Islet precursor cell (in vitro differentiated cells): ENCODE data around the gene TRABD2B.

Experiments used
- DNase-seq: peaks from one replicate; pipeline ENCODE4 v3.0.0-alpha.2; 2018

Gene TRABD2B

DNA sequence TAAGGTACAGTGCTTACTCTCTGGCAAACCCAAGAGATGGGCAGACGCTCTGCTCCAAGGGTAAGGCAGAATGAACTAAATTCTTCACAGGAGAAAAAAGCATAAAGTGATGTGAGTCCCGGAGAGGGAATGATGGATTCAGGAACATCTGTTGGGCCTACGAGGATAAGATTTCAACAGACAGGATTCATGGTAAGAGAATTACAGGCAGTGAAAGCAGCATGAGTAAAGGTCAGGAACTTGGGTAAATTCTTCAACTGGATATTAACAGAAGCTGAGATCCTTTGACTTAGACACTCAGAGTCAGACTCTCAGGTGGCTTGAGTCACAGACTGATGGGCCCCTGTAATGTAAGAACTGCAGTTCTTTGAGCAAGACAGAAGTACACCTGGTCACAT, 152.6 kb downstream of the TRABD2B start:
- DNase-seq: no peak

DNA sequence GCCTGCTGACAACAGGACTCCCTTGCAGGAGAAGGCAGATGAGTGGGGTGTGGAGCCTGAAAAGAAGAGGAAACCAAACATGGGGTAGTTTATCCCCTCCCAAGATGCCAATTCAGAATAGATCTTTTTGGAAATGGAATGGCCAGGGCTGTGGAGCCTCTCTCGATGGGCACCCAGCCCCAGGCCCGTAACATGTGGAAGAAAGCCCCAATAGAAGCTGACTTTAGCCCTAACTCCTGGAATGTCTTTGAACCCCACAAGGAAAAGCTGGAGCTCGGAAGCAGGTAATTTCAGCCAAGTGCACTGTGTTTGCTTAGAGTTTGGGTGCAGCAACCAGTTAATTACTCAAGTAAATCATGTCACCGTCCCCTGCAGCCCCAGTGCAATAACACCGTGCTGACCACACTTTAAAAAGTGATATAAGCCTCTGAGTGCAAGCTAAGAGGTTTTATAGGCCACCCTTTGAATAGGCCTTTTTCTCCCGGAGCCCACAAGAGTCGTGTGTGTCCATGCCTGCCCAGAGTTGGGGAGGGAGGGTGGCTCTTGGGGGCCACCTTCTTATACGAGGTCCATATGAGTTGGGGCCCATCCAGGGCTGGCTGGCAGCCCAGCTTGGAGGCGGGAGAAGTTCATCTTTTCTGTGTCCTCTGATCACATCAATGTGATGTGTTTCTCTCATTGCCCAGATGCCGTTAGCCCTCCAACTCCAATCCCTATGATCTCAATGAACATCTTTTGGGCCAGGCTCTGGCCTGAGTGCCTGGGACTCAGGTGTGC, 153.2 kb downstream of the TRABD2B start:
- no peak for DNase-seq

DNA sequence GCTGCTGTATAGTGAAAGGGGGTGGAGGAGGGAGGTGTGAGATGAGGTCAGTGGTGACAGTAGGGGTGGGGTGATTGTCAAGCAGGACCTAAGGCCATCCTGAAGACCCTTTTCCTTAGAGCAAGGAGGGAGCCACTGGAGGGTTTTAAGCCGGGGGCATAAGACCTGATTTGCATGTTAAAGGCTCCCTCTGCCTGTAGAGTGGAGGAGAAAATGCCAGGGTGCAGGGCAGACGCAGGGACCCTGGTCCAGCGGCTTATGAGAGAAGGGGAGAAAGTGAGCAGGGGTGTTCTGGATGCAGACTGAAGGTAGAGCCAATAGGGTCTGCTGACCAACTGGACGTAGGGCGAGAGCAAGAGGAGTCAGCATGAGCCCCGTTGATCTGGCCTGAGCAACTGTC, 154.1 kb downstream of the TRABD2B start:
- no peak for DNase-seq

DNA sequence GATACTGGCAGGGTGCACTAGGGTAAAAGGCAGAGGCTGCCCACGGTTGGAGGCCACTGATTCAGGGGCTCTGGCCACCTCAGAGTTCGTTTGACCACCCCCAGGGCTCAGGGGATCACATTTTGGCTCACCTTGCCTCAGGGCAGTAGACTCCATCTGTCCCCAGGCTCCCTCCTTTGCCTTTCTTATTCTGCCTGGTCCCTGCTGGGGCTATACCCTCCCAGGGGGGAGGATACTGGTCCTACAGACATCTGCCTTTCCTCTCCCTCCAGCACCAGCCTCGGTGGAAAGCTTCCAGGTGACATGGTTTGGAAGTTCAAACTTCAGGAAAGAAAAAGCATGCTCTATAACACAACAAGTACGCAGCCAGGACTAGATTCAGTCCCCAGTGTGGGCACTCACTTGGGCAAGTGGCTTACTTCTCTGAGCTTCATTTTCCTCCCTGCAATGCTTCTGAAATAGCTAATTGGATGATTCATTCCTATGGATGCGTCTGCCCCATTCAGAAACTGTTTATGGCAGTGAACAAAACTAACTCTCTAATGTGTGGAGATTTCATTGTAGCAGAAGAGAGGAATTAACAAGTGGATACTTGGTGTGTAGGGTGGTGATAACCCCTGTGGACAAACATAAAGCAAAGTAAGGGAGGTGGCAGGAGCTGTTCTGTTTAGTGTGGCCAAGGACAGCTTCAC, 154.8 kb downstream of the TRABD2B start:
- no peak for DNase-seq

DNA sequence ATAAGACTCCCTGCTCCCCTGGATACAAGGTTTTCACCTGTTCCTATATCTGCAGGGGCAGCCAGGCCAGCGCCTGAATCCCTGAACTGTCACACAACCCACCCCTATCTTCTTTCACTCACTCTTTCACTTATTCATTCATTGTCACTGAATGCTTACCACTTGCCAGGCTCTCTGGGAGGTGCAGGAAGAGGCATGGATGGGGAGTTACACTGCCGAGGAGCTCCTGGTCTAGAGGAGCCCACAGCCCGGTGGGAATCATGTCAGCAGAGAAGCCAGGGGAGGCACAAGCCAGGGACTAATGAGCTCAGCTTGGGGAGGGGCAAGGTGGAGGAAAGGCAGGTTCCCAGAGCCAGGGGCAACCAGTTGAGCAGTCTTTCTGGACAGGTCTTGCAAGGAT, 155.8 kb downstream of the TRABD2B start:
- no peak for DNase-seq

DNA sequence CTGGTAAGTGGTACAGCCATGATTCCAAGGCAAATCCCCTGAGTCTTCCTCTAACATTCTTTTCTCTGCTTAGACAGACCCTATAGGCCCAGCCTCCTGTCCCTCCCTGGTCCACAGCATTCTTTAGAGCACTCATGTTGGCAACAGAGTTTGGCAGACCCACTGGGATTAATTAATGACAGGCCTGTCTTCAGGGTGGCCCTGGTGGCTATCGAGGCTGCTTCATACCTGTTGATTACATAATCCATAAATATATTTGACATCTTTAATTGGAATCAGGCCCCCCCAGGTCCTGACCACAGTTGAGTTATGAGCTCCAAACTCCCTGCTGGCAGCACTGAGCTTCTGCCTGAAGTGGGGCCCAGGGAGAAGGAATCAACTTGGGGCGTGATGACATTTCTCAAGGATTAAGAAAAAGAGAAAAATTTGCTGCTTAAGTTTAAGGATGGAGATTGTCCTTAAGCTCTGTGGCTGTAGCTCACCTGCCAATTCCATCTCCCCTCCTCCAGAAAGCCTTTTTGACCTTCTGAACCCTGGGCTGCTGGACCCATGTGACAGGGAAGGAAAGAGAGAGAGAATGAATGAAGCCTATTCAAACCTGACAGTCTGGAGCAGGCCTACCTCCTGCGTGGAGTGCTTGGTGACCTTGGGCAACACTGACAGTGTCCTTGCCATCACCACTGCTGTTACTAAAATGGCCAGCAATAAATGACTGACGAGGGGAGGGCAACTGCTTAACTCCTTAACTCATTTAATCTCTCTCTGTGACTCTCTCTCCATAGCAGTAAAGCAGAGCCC, 156.6 kb downstream of the TRABD2B start:
- DNase-seq: no peak

DNA sequence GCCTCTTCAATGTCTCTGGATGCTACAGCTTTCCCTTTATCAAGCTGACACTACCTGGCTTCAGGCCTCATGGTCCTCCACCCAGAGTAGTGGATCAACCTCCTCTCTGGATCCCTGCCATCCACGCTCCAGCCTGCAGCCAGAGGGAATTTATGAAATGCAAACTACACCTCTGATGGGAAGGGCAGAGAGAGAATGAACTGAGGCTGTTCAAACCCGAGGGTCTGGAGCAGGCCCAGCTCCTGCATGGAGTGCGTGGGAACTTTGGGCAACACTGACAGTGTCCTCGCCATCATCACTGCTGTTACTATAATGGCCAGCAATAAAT, 157.8 kb downstream of the TRABD2B start:
- no peak for DNase-seq

DNA sequence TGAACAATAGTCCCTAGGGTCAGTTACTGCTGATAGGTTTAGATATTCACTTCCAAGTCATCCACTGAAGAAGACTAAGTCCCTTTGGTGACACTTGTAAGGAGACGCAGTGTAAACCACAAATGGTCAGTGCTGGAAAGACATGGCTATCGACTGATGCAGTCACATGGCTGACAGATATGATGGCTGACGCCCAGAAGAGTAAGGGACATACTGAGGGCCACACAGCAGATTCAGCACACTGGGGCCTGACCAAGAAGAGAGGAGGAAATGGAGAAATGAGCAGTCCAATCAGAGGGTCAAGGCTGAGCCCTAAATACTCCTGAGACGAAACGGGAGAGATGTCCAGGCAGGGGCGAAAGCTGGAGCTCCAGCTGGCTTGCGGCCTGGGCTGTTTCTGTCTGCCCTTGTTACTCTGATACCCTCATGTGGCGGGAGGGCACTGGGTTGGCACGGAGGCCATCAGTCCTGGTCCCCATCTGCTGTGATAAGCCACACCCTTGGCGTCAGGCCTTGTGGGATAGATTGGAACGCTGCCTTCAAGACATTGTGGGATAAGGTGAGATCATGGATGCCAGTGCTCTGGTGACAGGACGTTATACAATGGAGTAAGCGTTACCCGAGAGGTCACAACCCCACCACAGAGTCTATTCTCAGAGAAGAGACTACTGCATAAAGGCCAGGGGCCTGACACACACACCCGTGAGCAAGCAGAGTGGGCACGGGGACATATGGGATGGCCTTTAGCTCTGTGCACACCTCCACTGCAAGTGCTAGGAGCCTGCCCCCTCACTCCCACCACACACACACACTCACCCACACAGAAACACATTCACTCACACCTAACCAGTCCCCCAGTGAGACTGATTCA, 158.4 kb downstream of the TRABD2B start:
- no peak for DNase-seq

DNA sequence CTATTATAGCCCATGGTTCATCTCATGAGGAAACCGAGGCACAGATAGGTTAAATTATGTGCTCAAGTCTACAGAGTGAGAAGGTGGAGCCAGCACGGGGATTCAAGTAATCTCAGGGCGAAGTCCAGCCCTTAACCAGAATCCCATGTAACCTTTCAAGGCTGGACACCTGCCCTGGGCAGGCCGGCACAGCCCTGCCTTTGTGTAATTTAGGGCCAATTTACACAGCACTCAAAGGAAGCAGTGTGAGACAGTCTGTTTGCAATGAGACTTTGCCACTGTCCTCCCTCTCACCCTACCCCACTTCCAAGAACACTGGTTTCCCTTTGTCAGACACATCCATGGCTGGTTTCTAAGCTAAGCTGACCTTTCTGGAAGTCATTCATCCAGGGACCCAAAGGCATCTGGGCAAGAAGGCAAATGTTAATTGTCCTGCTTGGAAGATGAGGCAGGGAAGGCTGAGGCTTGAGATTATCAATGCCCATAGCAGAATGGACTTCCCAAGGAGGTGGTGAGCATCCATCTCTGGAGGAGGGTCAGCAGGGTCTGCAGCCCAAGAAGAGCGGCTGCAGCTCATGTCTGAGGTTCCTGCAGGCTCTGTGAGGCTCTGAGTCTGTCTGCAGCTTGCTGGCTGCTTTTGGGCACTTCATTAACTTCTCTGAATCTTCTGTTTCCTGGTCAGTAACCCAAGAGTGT, 159.2 kb downstream of the TRABD2B start:
- DNase-seq: no peak

DNA sequence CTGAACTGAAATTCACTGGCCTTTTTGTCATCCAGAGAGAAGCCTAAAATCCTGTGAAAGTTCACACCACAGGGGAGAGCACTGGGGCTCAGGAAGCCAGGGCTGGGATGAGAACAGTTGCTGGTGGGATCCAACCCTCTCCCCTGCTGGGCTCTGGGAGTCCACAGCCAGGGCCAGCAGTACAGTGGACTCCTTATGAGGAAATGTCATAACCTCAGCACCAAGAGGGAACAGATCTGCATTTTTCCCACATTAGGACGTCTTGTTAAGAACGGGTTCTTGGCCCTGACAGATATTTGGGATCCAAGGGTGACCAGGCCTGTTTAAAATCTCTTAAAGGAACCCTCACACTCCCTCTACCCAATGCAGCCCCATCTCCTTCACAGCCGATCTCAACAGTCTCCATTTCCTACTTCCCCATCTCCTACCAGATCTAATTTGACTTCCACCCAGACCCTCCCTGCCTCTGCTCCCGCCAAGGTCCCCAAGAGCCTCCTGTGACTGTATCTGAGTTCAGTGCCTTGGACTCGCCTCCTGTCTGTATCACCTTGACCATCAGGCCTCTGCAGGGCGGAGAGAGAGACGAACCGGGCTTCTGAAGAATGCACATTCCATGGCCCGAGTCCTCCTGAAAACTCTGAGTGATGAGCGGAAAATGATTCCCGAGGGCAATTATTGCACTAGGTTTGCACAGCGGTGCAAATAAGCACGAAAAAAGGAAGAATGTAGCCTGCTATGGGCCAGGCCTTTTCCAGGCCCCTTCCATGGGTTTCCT, 159.9 kb downstream of the TRABD2B start:
- DNase-seq: no peak

DNA sequence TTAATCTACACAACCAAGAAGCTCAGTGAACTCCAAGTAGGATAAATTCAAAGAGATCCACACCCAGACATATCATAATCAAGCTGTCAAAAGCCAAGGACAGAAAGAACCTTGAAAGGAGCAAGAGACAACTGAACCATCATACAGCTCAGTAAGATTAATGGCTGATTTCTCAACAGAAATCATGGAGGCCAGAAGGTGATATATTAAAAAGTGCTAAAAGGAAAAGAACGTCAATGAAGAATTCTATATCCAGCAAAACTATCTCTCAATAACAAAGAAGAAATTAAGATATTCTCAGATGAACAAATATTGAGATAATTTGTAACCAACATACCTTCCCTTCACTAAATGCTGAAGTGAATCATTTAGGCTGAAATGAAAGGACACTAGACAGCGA, 161.8 kb downstream of the TRABD2B start:
- no peak for DNase-seq

DNA sequence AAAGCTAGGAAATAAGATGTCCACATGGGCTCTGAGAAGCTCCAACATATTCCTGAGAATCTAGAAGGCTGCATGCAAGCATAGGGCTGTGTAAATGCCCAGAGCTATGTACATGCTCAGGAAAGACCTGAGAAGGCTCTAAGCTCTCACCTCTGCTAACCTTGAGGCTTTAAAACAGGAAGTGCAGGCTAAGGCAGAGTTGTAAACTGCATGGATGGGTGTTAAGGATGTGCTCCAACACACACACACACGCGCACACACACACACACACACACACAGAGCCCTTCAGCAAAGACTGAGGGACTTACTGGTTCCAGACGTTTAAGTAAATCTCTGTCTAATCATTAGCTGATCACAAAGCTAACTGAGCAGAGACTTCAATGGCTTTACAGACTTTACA, 162.9 kb downstream of the TRABD2B start:
- DNase-seq: no peak

DNA sequence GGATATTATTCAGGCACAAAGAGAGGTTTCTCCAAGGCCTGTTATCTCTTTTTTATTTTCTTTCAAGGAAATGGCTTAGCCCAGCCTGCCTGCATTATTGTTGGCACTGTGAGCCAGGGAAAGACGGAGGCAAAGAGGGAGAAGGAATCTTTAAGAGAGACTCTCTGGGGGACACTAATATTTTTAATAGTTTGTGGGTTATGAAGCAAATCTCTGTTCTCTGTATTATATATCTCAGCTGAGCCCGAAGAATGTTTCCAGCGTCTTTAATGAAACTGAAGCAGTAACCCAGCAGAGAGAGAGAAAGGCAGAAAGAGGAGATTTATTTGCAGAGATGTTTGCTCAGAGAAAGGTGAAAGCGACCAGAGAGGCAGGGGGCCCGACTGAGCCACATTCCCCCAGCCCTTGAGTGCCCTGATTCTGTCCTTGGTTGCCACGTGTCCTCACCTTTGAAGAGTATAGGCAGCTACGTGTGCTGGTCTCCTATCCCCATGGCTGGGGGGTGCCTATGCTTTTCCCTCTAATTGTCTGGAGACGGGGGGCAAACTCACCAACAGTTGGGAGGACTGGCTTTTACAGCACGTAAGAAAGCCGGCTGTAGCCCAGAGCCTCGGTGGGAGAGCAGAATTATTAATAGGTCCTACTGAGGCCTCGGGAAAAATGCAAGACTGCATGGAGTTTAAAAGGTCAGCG, 166.4 kb downstream of the TRABD2B start:
- DNase-seq: no peak

DNA sequence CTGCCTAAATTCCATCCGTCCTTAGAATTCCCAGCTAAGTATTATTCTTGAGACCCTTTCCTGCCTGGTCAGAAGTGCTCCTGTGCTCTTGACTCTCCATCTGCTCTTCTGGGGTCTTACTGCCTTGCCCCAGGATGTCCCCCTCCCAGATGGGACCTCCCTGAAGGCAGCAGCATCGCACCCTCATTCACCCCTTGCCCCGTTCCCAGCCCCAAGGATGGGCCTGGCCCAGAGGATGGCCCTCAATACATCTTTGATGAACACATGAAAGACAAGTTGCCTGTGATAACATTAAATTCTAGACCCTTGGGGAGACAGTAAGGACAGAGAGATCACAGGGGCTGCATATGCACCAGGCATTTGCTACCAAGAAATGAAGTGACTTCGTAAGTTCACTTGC, 167.2 kb downstream of the TRABD2B start:
- DNase-seq: no peak

DNA sequence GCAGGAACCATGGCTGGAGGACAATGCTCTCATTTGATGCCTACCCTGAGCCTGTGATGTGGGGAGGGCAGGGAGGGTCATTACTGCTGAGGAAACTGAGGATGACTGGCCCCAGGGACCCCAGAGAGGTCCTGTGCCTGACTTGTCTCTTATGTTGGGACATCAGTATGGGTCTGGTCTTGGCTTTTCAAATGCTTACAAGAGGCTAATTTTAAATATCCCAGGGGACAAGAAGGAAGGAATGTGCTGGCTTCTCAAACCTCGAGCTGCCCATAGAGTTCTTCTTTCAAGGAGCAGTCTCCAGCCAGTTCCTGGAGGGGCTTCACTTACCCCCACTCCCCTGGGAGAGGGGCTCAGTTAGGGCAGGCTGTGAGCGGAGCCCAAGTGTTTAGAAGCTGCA, 168.2 kb downstream of the TRABD2B start:
- DNase-seq: no peak

DNA sequence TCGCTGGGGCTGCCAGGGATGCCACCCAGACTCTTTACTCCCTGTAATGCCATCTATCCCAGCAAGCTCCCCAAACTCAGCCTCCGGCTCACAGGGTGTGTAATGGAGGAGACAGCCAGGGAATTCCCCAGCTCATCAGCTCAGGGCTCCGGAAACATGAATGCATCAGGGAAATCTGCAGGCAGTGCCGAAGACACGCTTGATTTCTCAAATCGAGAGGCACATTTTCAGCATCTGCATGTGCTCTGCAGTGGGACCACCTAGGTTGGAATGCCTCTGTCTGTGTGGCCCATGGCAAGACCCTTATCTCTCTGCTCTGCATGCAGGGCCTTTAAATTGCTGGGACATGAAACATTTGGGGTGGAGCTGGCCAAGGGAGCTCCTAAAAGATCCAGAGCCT, 170.1 kb downstream of the TRABD2B start:
- no peak for DNase-seq

DNA sequence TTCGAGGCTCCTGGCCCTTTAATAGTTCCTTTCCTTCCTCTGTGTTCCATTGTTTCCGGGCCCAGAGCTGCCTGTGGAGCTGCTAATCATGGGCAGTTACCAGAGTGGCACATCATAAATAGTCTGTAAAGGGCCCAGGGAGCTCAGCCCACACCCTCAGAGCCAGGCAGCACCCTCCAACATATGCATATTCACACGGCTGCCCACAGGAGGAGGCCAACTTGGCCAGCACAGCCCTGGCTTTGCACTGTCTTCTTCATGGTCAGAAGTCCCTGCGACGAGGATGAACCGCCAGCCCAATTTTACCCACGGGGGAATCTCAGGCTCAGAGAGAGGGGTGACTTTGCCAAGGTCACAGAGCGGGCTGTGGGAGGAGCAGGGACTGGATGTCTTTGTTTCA, 172.5 kb downstream of the TRABD2B start:
- no peak for DNase-seq

DNA sequence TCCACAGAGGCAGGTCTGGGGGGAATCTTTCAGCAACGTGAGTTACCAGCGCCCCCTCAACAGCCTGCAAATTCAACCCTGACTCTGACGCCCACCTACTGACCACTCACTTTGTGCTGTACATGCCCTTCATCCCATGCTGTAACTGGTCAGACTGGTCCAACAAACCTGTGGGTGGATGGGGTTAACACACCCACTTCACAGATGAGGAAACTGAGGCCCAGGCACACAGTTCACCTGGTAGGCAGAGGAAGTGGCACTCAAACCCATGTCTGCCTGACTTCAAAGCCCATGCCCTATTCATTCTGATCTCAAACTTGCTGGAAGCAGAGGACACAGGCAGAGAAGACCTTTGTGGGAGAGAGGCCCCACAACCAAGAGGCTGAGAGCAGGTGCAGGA, 172.9 kb downstream of the TRABD2B start:
- DNase-seq: no peak

DNA sequence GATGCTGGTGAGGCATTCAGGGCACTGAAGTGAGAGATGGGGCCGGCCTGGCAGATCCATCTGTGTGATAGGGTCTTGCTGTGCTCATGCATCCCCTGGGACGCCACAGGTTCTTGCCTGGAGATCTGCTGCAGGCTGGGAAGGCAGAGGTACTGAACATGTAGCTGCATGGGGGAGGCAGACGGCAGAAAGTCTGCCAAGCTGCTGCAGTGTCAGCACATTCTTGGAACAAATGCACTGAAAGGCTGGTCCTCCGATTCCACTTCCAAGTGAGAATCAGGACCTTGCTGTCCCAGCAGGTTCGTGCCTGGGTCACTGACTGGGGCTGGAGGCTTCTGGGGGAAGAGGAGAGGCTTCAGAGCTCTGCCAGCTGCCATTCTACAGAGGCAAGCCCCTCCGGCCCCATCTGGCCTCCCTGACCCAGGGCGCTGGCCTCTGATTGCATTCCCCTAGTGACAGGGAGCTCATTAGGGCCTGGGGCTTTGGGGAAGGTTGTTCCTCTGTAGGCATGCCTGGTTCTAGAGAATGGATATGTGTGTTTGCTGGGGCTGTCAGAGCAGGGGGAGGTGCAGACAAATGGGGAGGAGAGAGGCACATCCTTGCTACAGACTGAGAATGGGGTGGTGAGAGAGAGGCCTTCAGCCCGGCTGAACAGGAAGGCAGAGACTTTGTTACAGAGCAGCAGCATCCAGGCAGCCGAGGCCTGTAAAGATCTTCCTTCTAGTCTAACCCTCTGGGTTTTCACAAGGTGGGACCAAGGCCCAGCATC, 174.0 kb downstream of the TRABD2B start:
- DNase-seq: peak; percentile 62

DNA sequence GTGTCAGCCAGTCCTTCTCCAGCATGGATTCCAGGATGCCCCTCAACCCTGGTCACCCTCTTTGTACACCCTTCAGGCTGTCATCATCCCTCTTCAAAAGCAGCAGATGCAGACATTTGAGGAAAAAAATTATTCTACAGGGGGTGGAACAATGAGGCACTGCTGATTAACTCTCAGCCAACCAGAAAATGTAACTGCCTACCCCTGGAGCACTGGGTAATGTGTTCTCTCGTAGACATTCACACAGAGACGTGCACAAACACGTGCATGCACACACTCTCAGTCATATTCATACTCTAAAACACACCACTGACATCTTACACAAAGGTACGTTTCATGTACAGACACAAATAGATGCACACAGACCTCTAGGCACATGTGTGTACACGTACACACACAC, 175.4 kb downstream of the TRABD2B start:
- no peak for DNase-seq
